Stomach (tissue), 4 donors: ENCODE measurements around the gene COPE.

Source experiments
- CTCF ChIP-seq, 7 experiments: fragments of 450-650 bp in 4 of 7; fragments of 200-600 bp in 3 of 7; sonication (generic) in 3 of 7; IDR thresholded peaks; one replicate each; pipeline ENCODE4 v1.5.1; 2016 to 2019; ENCODE audit warnings: antibody characterized with exemption in 7 of 7, control low read depth in 2 of 7, mild to moderate bottlenecking in 1 of 7
- EP300 ChIP-seq: sonication (generic); formaldehyde crosslinking; IDR thresholded peaks from one replicate; pipeline ENCODE4 v1.6.1; 2017; ENCODE audit warnings: antibody characterized with exemption
- POLR2A ChIP-seq, 4 donors: fragments of 450-650 bp; IDR thresholded peaks; one replicate each; pipeline ENCODE4 v1.6.1; 2016; ENCODE audit warnings: antibody characterized with exemption in 4 of 4, control low read depth in 2 of 4, mild to moderate bottlenecking in 1 of 4, moderate library complexity in 1 of 4

GRCh38 chr19:18913466-18913865, 5.7 kb downstream of the COPE start:
- TF ChIP-seq POLR2A (IDR thresholded peaks at IDR 0.05) (no peak), CTCF (IDR thresholded peaks at IDR 0.05) (no peak), EP300 (no peak)
